AG09309 (cell line): ENCODE data around the gene UNK.

Experiments
- DNase-seq: peaks from one replicate; pipeline ENCODE4 v3.0.0-alpha.2; 2010; ENCODE audit warnings: low read depth
- H3K4me3 ChIP-seq: 2 replicates; pipeline ENCODE4 v1.5.1; 2011; ENCODE audit warnings: mild to moderate bottlenecking, low read depth, low read length, moderate library complexity; ENCODE audit not compliant: control insufficient read depth
- TF ChIP-seq, protein P1 (sequence below): IDR thresholded peaks from 2 replicates; pipeline ENCODE4 v1.5.1; 2011; ENCODE audit warnings: mild to moderate bottlenecking, low read depth, low read length, inconsistent platforms; ENCODE audit not compliant: insufficient read depth, control insufficient read depth; ENCODE audit errors: missing control alignments

The UNK gene

DNA sequence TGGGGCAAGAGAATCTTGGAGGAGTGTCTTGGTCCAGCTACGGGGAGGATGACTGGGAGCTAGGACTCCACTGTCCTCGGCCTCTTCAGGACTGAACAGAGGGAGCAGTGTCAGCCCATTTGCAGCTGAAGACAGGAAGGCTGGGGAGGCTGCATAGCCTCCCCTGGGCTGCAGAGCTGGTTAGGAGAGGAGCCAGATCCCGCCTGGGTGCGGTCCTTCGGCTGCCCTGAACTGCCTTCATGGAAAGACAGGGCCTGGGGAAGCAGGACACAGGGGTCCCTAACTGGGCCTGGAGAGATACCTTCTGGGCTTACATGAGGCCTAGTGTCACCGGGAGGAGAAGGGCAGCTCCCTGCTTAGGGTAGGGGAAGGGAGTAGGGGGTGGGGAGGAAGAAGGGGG lies 33.0 kb downstream of the UNK start:
- TF ChIP-seq, protein P1, sequence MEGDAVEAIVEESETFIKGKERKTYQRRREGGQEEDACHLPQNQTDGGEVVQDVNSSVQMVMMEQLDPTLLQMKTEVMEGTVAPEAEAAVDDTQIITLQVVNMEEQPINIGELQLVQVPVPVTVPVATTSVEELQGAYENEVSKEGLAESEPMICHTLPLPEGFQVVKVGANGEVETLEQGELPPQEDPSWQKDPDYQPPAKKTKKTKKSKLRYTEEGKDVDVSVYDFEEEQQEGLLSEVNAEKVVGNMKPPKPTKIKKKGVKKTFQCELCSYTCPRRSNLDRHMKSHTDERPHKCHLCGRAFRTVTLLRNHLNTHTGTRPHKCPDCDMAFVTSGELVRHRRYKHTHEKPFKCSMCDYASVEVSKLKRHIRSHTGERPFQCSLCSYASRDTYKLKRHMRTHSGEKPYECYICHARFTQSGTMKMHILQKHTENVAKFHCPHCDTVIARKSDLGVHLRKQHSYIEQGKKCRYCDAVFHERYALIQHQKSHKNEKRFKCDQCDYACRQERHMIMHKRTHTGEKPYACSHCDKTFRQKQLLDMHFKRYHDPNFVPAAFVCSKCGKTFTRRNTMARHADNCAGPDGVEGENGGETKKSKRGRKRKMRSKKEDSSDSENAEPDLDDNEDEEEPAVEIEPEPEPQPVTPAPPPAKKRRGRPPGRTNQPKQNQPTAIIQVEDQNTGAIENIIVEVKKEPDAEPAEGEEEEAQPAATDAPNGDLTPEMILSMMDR: no peak
- no peak overlapping the region for H3K4me3 ChIP-seq
- no peak for DNase-seq

DNA sequence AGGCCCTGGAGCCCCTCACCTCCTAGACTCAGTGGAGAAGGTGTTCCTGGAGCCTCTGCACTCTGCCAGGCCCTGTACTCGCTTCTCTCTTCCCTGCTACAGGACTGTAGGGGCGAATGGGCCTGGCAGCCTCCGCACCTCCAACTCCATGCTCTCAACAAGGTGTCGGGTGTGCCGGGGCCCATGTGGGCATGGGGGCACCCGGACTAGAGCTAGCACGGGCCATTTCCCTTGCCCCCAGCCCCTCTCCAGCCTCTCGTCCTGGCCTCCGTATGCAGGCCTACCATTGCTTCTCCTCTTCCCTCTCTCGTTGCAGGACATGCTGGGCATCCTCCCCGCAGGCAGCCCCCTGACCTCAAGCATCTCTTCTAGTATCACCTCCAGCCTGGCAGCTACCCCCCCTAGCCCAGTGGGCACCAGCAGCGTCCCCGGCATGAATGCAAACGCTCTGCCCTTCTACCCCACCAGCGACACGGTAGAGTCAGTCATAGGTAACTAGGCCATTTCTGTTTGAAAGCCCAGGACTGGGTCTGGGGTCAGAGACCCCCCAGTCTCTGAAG lies 33.8 kb downstream of the UNK start:
- TF ChIP-seq, protein P1: no peak
- no peak for DNase-seq
- H3K4me3 ChIP-seq: no peak overlapping the region

DNA sequence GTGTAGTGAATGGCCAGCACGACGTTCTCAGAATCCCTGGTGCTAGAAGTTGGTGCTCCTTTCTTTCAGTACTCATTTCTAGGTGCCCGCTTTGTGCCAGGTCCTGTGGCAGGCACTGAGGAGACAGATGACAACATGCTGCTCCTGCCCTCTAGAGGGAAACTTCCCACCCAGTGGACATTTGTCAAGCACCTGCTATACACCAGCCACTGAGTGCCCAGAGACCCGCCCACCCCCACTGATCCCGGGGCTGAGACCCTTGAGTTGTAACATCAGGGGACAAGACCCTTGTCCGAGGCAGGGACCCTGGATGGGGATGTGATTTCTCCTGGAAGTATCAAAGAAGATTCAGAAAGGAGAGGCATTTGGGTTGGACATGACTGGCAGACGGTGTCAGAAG lies 34.5 kb downstream of the UNK start:
- H3K4me3 ChIP-seq: no peak overlapping the region
- TF ChIP-seq, protein P1: no peak
- DNase-seq: no peak

DNA sequence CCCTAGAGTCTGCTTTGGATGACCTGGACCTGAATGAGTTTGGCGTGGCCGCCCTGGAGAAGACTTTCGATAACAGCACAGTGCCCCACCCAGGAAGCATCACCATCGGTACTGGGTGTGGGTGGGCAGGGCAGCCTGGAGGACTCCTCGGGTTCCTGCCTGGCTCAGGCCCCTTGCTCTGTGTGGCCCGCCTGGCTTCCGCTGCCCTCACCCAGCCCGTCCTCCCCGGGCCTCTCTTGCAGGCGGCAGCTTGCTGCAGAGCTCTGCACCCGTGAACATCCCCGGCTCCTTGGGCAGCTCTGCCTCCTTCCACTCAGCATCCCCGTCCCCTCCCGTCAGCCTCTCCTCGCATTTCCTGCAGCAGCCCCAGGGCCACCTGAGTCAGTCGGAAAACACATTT lies 35.1 kb downstream of the UNK start:
- TF ChIP-seq, protein P1: no peak
- no peak overlapping the region for H3K4me3 ChIP-seq
- DNase-seq: no peak

DNA sequence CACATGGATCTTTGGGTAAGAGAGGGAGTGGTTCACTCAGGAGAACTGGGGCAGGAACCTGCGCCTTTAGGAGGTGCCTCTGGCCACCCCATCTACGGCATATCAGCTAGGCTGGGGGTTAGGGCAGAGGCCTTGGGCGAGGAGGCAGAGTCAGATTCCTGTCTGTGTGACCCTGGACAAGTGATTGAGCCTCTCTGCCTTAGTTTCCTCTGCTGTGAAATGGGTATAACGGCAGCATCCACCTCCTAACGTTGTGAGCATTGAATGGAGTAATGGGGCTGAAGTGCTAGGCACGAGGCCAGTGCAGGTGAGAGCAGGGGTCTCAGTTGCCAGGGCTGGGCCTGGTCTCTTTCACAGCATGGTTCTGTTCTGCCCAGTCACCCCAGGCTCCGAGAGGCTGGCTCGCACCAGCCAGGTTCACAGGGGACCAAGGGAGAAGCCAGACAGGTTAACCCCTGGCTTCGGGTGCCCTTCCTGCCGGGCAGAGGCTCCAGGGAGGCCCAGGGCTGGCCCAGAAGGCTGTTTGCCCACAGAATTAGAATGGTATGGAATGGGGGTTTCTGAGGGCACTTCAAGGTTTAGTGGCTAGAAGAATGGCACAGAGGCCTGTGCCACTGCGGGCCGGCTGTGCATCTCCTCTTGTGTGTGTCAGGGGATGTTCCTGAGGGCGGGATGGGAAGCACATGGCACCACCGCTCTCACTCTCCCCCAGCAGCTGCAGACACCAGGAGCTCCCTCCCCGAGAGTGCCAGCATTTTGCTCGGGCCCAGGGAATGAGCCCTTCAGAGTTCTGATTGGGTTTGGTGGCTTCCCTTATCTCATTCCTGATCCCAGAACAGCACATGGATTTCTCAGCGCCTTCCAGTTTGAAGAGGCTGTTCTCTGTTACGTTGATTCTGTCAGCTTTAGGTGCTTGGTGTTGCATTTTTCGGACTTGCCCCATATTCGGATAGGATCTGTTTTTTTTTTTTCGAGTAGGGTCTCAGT lies 35.8 kb downstream of the UNK start:
- TF ChIP-seq, protein P1: no peak
- no peak for DNase-seq
- H3K4me3 ChIP-seq: no peak overlapping the region

DNA sequence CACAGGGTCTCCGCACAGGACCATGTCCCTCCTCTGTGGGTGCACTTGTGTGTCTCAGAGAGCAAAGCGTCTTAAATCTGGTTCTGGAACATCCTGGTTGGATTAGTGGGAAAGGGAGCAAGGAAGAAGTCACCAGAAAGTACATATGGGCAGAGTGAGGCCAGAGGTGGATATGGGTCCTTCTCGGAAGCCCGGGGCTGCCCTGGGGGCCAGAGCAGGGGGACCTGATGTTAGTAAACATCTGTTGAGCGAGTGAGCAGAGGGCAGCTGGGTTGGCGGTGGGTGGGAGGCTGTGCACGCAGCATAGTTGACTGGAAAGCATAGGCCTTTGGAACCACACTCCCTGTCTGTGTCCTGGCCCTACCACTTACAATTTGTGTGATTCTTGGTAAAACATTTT lies 36.9 kb downstream of the UNK start:
- DNase-seq: no peak
- TF ChIP-seq, protein P1: no peak
- H3K4me3 ChIP-seq: no peak overlapping the region
